ENCODE results near the gene MCM5.

GRCh38 chr22:35400501-35400790, 506 bp downstream of the MCM5 start:
- TF ChIP-seq CTCF (conservative IDR thresholded peaks at IDR 0.05; ENCODE audit: low read depth in 2 of 2), result no peak
- no peak for TF ChIP-seq EZH2 (IDR thresholded peaks at IDR 0.05; ENCODE audit: low read depth, unreplicated experiment)
- no peak for TF ChIP-seq CREB1 (CRISPR knock-in tag; IDR thresholded peaks at IDR 0.05; ENCODE audit: low read depth)
- no peak for TF ChIP-seq POLR2AphosphoS5 (IDR thresholded peaks at IDR 0.05; ENCODE audit: low read depth)
- TF ChIP-seq REST (IDR thresholded peaks at IDR 0.05; ENCODE audit: unreplicated experiment), result no peak
- TF ChIP-seq JUNB (IDR thresholded peaks at IDR 0.05; ENCODE audit: unreplicated experiment), result no peak
- TF ChIP-seq EZH2phosphoT487 (IDR thresholded peaks at IDR 0.05; ENCODE audit: unreplicated experiment), result no peak
- TF ChIP-seq ETS1 (IDR thresholded peaks at IDR 0.05), result no peak
- TF ChIP-seq ZNF114 (CRISPR knock-in tag; IDR thresholded peaks at IDR 0.05), result no peak
- no peak for TF ChIP-seq ZNF331 (CRISPR knock-in tag; IDR thresholded peaks at IDR 0.05; ENCODE audit: low read depth)
- no peak for TF ChIP-seq NANOG (IDR thresholded peaks at IDR 0.05; ENCODE audit: borderline replicate concordance)
- TF ChIP-seq STAT1 (IDR thresholded peaks at IDR 0.05; ENCODE audit: unreplicated experiment), result no peak

Measured in GM23338 (cell line).